Esophagus squamous epithelium (tissue), 5 donors: ENCODE data around the gene CCDC15. TPM values are rescaled to one million over a fixed set of nuclear protein-coding genes. Genes with fewer than 3 reads are reported as not detected.

ENCODE experiments used
- DNase-seq: peaks from one replicate; lab custom pipeline; 2025; lab: John Stamatoyannopoulos, UW
- H3K27ac ChIP-seq, 4 donors: fragments of 200-600 bp; sonication (generic); one replicate each; pipeline ENCODE4 v1.5.1; 2016 to 2019; ENCODE audit warnings: mild to moderate bottlenecking in 1 of 4
- H3K27me3 ChIP-seq, 4 donors: fragments of 200-600 bp; sonication (generic); 1 replicate in 3 of 4; 2 replicates in 1 of 4; pipeline versions ENCODE4 v1.5.1 to v1.6.0; 2017 to 2021; ENCODE audit warnings: antibody characterized with exemption in 1 of 4
- H3K36me3 ChIP-seq, 3 donors: fragments of 200-600 bp; sonication (generic); one replicate each; pipeline ENCODE4 v1.5.1; 2016 to 2019
- H3K4me1 ChIP-seq, 3 donors: fragments of 200-600 bp; sonication (generic); one replicate each; pipeline ENCODE4 v1.5.1; 2017 to 2019
- H3K4me3 ChIP-seq, 4 donors: fragments of 200-600 bp; sonication (generic); 1 replicate in 3 of 4; 2 replicates in 1 of 4; pipeline ENCODE4 v1.5.1; 2016 to 2019; ENCODE audit warnings: mild to moderate bottlenecking in 2 of 4, moderate library complexity in 1 of 4
- H3K9me3 ChIP-seq, 3 donors: fragments of 200-600 bp; sonication (generic); one replicate each; pipeline ENCODE4 v1.5.1; 2016 to 2019
- CTCF ChIP-seq, 6 experiments: fragments of 450-650 bp in 4 of 6; fragments of 200-600 bp in 2 of 6; sonication (generic) in 2 of 6; IDR thresholded peaks; one replicate each; pipeline ENCODE4 v1.5.1; 2016 to 2019; ENCODE audit warnings: antibody characterized with exemption in 6 of 6, mild to moderate bottlenecking in 4 of 6, moderate library complexity in 4 of 6
- POLR2A ChIP-seq, 4 donors: fragments of 450-650 bp; IDR thresholded peaks; one replicate each; pipeline ENCODE4 v1.6.1; 2017; ENCODE audit warnings: antibody characterized with exemption in 4 of 4, mild to moderate bottlenecking in 4 of 4, moderate library complexity in 3 of 4
- WGBS, 2 donors: methylation state at CpG; one replicate each; pipeline ENCODE4 v1.1.5; 2018; 5-methylcytosine and 5-hydroxymethylcytosine counted together
- intact Hi-C: fragments of 100-400 bp; cut with DNase I; formaldehyde crosslinking; loops from one replicate; pipeline ENCODE4 v1.15.0; 2022
- total RNA-seq, 4 donors: library from RNA; depleted of rRNA; stranded (reverse); fragments of >200 nt; gene quantifications; one replicate each; pipeline ENCODE4 v1.1.0, GENCODE V29; 2016
- donor health status: DM: yes; HTN: yes; CAD: no.

CCDC15 gene
- total RNA-seq, 4 donors from 2014 or later, result 2.0 to 3.2 (median 2.9) TPM

- no peak overlapping the region for H3K27ac ChIP-seq
- H3K27me3 ChIP-seq, result peaks cover 0 to 6% (median 0%) of the 10 kb centered on the region in 4 donors
- DNase-seq, result no peak
- intact Hi-C loops, result no loop called here
- no peak overlapping the region for H3K4me3 ChIP-seq
- TF ChIP-seq POLR2A (IDR thresholded peaks at IDR 0.05) (no peak), CTCF (IDR thresholded peaks at IDR 0.05) (no peak)
- H3K36me3 ChIP-seq, result no peaks in the 10 kb centered on the region
- H3K4me1 ChIP-seq, result peaks cover 0 to 2% (median 0%) of the 10 kb centered on the region in 3 donors
- WGBS, 2 donors, result 75 to 82% methylated on average over 1 of the region's 1 CpG
- no peaks in the 10 kb centered on the region for H3K9me3 ChIP-seq
Measured at GRCh38 chr11:124941703-124942102, 12.3 kb upstream of the CCDC15 start.

- TF ChIP-seq POLR2A (IDR thresholded peaks at IDR 0.05) (no peak), CTCF (IDR thresholded peaks at IDR 0.05) (no peak)
- Histone ChIP-seq H3K4me3 (no peak overlapping the region), H3K4me1 (peaks cover 0 to 7% (median 0%) of the 10 kb centered on the region in 3 donors), H3K9me3 (no peaks in the 10 kb centered on the region), H3K27ac (no peak overlapping the region), H3K36me3 (no peaks in the 10 kb centered on the region), H3K27me3 (peaks cover 0 to 4% (median 0%) of the 10 kb centered on the region in 4 donors)
- WGBS, 2 donors, result 57 to 64% methylated on average over 4 to 6 of the region's 6 CpGs
- intact Hi-C loops, result no loop called here
- no peak for DNase-seq
Measured at GRCh38 chr11:124942466-124943253, 11.3 kb upstream of the CCDC15 start.

GRCh38 chr11:124943254-124943616 is 10.8 kb upstream of the CCDC15 start:
- H3K4me3 ChIP-seq, result no peak overlapping the region
- TF ChIP-seq POLR2A (IDR thresholded peaks at IDR 0.05) (no peak), CTCF (IDR thresholded peaks at IDR 0.05) (no peak)
- 79 to 87% methylated on average over 3 to 5 of the region's 5 CpGs for WGBS, 2 donors
- no peaks in the 10 kb centered on the region for H3K9me3 ChIP-seq
- intact Hi-C loops, result no loop called here
- DNase-seq, result no peak
- H3K4me1 ChIP-seq, result peaks cover 0 to 7% (median 0%) of the 10 kb centered on the region in 3 donors
- no peaks in the 10 kb centered on the region for H3K36me3 ChIP-seq
- H3K27me3 ChIP-seq, result peaks cover 0 to 4% (median 0%) of the 10 kb centered on the region in 4 donors
- H3K27ac ChIP-seq, result no peak overlapping the region

- no peak for DNase-seq
- TF ChIP-seq POLR2A (IDR thresholded peaks at IDR 0.05) (no peak), CTCF (IDR thresholded peaks at IDR 0.05) (no peak)
- Histone ChIP-seq H3K36me3 (no peaks in the 10 kb centered on the region), H3K4me3 (no peak overlapping the region), H3K4me1 (peaks cover 0 to 7% (median 0%) of the 10 kb centered on the region in 3 donors), H3K27me3 (peaks cover 0 to 4% (median 0%) of the 10 kb centered on the region in 4 donors), H3K9me3 (no peaks in the 10 kb centered on the region), H3K27ac (no peak overlapping the region)
- WGBS, 2 donors, result 13 to 22% methylated on average over 1 of the region's 1 CpG
- intact Hi-C loops, result no loop called here
Measured at GRCh38 chr11:124943741-124944140, 10.3 kb upstream of the CCDC15 start.

GRCh38 chr11:124944565-124944964 is 9.4 kb upstream of the CCDC15 start:
- WGBS, 2 donors, result 62 to 68% methylated on average over 3 of the region's 3 CpGs
- Histone ChIP-seq H3K4me1 (peaks cover 0 to 7% (median 0%) of the 10 kb centered on the region in 3 donors), H3K4me3 (no peak overlapping the region), H3K27ac (no peak overlapping the region), H3K27me3 (peaks cover 0 to 4% (median 0%) of the 10 kb centered on the region in 4 donors), H3K36me3 (no peaks in the 10 kb centered on the region), H3K9me3 (no peaks in the 10 kb centered on the region)
- intact Hi-C loops, result no loop called here
- no peak for TF ChIP-seq CTCF (IDR thresholded peaks at IDR 0.05)
- no peak for TF ChIP-seq POLR2A (IDR thresholded peaks at IDR 0.05)
- no peak for DNase-seq
